ENCODE measurements around the gene ACCS. TPM values are rescaled to one million over a fixed set of nuclear protein-coding genes. Genes with fewer than 3 reads are reported as not detected.

Gene ACCS
- total RNA-seq, 1 experiment from 2014 or later, result 13.9 TPM

- no peaks in the 10 kb centered on the region for H3K27me3 ChIP-seq (ENCODE audit: control insufficient read depth, insufficient read depth, low read length)
- DNase-seq, result no peak
Measured at GRCh38 chr11:44031549-44031948, 34.5 kb upstream of the ACCS start.

GRCh38 chr11:44032299-44033085, 33.6 kb upstream of the ACCS start:
- DNase-seq, result no peak
- Histone ChIP-seq H3K4me3 (ENCODE audit: insufficient read depth, low read depth, low read length) (no peak overlapping the region), H3K36me3 (replicated peaks; ENCODE audit: control insufficient read depth, insufficient read depth, low read length) (no peaks in the 10 kb centered on the region), H3K27me3 (ENCODE audit: control insufficient read depth, insufficient read depth, low read length) (no peaks in the 10 kb centered on the region)

More at GRCh38 chr11:44031549-44031948, 34.5 kb upstream of the ACCS start:
- Histone ChIP-seq H3K36me3 (replicated peaks; ENCODE audit: control insufficient read depth, insufficient read depth, low read length) (no peaks in the 10 kb centered on the region), H3K4me3 (ENCODE audit: insufficient read depth, low read depth, low read length) (no peak overlapping the region)

GRCh38 chr11:44033411-44033850, 32.6 kb upstream of the ACCS start:
- no peak overlapping the region for H3K4me3 ChIP-seq (ENCODE audit: insufficient read depth, low read depth, low read length)
- no peaks in the 10 kb centered on the region for H3K36me3 ChIP-seq (replicated peaks; ENCODE audit: control insufficient read depth, insufficient read depth, low read length)
- no peak for DNase-seq
- H3K27me3 ChIP-seq (ENCODE audit: control insufficient read depth, insufficient read depth, low read length), result no peaks in the 10 kb centered on the region

- no peaks in the 10 kb centered on the region for H3K36me3 ChIP-seq (replicated peaks; ENCODE audit: control insufficient read depth, insufficient read depth, low read length)
- DNase-seq, result no peak
Measured at GRCh38 chr11:44033856-44034255, 32.2 kb upstream of the ACCS start.

GRCh38 chr11:44034639-44035038, 31.4 kb upstream of the ACCS start:
- DNase-seq, result no peak
- Histone ChIP-seq H3K36me3 (replicated peaks; ENCODE audit: control insufficient read depth, insufficient read depth, low read length) (no peaks in the 10 kb centered on the region), H3K4me3 (ENCODE audit: insufficient read depth, low read depth, low read length) (no peak overlapping the region), H3K27me3 (ENCODE audit: control insufficient read depth, insufficient read depth, low read length) (no peaks in the 10 kb centered on the region)

More at GRCh38 chr11:44033856-44034255, 32.2 kb upstream of the ACCS start:
- no peaks in the 10 kb centered on the region for H3K27me3 ChIP-seq (ENCODE audit: control insufficient read depth, insufficient read depth, low read length)
- H3K4me3 ChIP-seq (ENCODE audit: insufficient read depth, low read depth, low read length), result no peak overlapping the region

GRCh38 chr11:44036811-44037657, 29.0 kb upstream of the ACCS start:
- Histone ChIP-seq H3K36me3 (replicated peaks; ENCODE audit: control insufficient read depth, insufficient read depth, low read length) (no peaks in the 10 kb centered on the region), H3K4me3 (ENCODE audit: insufficient read depth, low read depth, low read length) (no peak overlapping the region), H3K27me3 (ENCODE audit: control insufficient read depth, insufficient read depth, low read length) (no peaks in the 10 kb centered on the region)
- peak; percentile 69 for DNase-seq

GRCh38 chr11:44037658-44037998, 28.4 kb upstream of the ACCS start:
- no peak for DNase-seq
- H3K4me3 ChIP-seq (ENCODE audit: insufficient read depth, low read depth, low read length), result no peak overlapping the region
- H3K27me3 ChIP-seq (ENCODE audit: control insufficient read depth, insufficient read depth, low read length), result no peaks in the 10 kb centered on the region
- H3K36me3 ChIP-seq (replicated peaks; ENCODE audit: control insufficient read depth, insufficient read depth, low read length), result no peaks in the 10 kb centered on the region

GRCh38 chr11:44043157-44043556, 22.9 kb upstream of the ACCS start:
- no peak overlapping the region for H3K4me3 ChIP-seq (ENCODE audit: insufficient read depth, low read depth, low read length)
- no peak for DNase-seq
- no peaks in the 10 kb centered on the region for H3K36me3 ChIP-seq (replicated peaks; ENCODE audit: control insufficient read depth, insufficient read depth, low read length)
- no peaks in the 10 kb centered on the region for H3K27me3 ChIP-seq (ENCODE audit: control insufficient read depth, insufficient read depth, low read length)

- Histone ChIP-seq H3K36me3 (replicated peaks; ENCODE audit: control insufficient read depth, insufficient read depth, low read length) (no peaks in the 10 kb centered on the region), H3K27me3 (ENCODE audit: control insufficient read depth, insufficient read depth, low read length) (no peaks in the 10 kb centered on the region), H3K4me3 (ENCODE audit: insufficient read depth, low read depth, low read length) (no peak overlapping the region)
- DNase-seq, result no peak
Measured at GRCh38 chr11:44046182-44046581, 19.9 kb upstream of the ACCS start.

GRCh38 chr11:44047298-44047697, 18.8 kb upstream of the ACCS start:
- H3K4me3 ChIP-seq (ENCODE audit: insufficient read depth, low read depth, low read length), result no peak overlapping the region
- DNase-seq, result no peak
- H3K36me3 ChIP-seq (replicated peaks; ENCODE audit: control insufficient read depth, insufficient read depth, low read length), result no peaks in the 10 kb centered on the region
- H3K27me3 ChIP-seq (ENCODE audit: control insufficient read depth, insufficient read depth, low read length), result no peaks in the 10 kb centered on the region

- Histone ChIP-seq H3K4me3 (ENCODE audit: insufficient read depth, low read depth, low read length) (no peak within 1 kb of the TSS), H3K27me3 (ENCODE audit: control insufficient read depth, insufficient read depth, low read length) (no peaks in the 10 kb centered on the region), H3K36me3 (replicated peaks; ENCODE audit: control insufficient read depth, insufficient read depth, low read length) (no peaks in the 10 kb centered on the region)
- DNase-seq, result no peak
Measured at GRCh38 chr11:44047931-44048431, 18.1 kb upstream of the ACCS start, which contains the start of gene ACCSL. TSS of gene ACCSL (plus strand) at chr11:44047981. CDS start at chr11:44048037, 56 bp downstream.

GRCh38 chr11:44049832-44050231, 16.2 kb upstream of the ACCS start:
- H3K27me3 ChIP-seq (ENCODE audit: control insufficient read depth, insufficient read depth, low read length), result no peaks in the 10 kb centered on the region; the same call in 1 of the 2 replicates
- no peak overlapping the region for H3K4me3 ChIP-seq (ENCODE audit: insufficient read depth, low read depth, low read length)
- no peaks in the 10 kb centered on the region for H3K36me3 ChIP-seq (replicated peaks; ENCODE audit: control insufficient read depth, insufficient read depth, low read length)
- DNase-seq, result no peak

- Histone ChIP-seq H3K36me3 (replicated peaks; ENCODE audit: control insufficient read depth, insufficient read depth, low read length) (no peaks in the 10 kb centered on the region), H3K4me3 (ENCODE audit: insufficient read depth, low read depth, low read length) (no peak overlapping the region), H3K27me3 (ENCODE audit: control insufficient read depth, insufficient read depth, low read length) (no peaks in the 10 kb centered on the region; the same call in 1 of the 2 replicates)
- no peak for DNase-seq
Measured at GRCh38 chr11:44051171-44051570, 14.9 kb upstream of the ACCS start.

- no peak overlapping the region for H3K4me3 ChIP-seq (ENCODE audit: insufficient read depth, low read depth, low read length)
- no peaks in the 10 kb centered on the region; the same call in 1 of the 2 replicates for H3K27me3 ChIP-seq (ENCODE audit: control insufficient read depth, insufficient read depth, low read length)
- H3K36me3 ChIP-seq (replicated peaks; ENCODE audit: control insufficient read depth, insufficient read depth, low read length), result no peaks in the 10 kb centered on the region
- no peak for DNase-seq
Measured at GRCh38 chr11:44057340-44057739, 8.7 kb upstream of the ACCS start.

GRCh38 chr11:44058275-44058674, 7.8 kb upstream of the ACCS start:
- no peak for DNase-seq
- Histone ChIP-seq H3K36me3 (replicated peaks; ENCODE audit: control insufficient read depth, insufficient read depth, low read length) (no peaks in the 10 kb centered on the region), H3K27me3 (ENCODE audit: control insufficient read depth, insufficient read depth, low read length) (no peaks in the 10 kb centered on the region; the same call in 1 of the 2 replicates), H3K4me3 (ENCODE audit: insufficient read depth, low read depth, low read length) (no peak overlapping the region)
